Peyer's patch (tissue), 4 donors: ENCODE data around the gene PPRC1. TPM values are rescaled to one million over a fixed set of nuclear protein-coding genes. Genes with fewer than 3 reads are reported as not detected.

Experiments used
- DNase-seq, 3 donors: peaks; one replicate each; pipeline ENCODE4 v3.0.0-alpha.2; 2017 to 2019
- H3K27ac ChIP-seq, 4 donors: fragments of 200-600 bp; sonication (generic); one replicate each; pipeline ENCODE4 v1.5.1; 2016 to 2019
- H3K27me3 ChIP-seq, 2 donors: fragments of 200-600 bp; sonication (generic); one replicate each; pipeline ENCODE4 v1.5.1; 2019
- H3K36me3 ChIP-seq, 3 donors: fragments of 200-600 bp; sonication (generic); one replicate each; pipeline ENCODE4 v1.5.1; 2016 to 2019
- H3K4me1 ChIP-seq, 4 donors: fragments of 200-600 bp; sonication (generic); one replicate each; pipeline ENCODE4 v1.5.1; 2016 to 2019
- H3K4me3 ChIP-seq, 4 donors: fragments of 200-600 bp; sonication (generic); 1 replicate in 3 of 4; 2 replicates in 1 of 4; pipeline ENCODE4 v1.5.1; 2016 to 2019; ENCODE audit warnings: mild to moderate bottlenecking in 1 of 4
- H3K9me3 ChIP-seq, 4 donors: fragments of 200-600 bp; sonication (generic); one replicate each; pipeline ENCODE4 v1.5.1; 2016 to 2019; ENCODE audit warnings: mild to moderate bottlenecking in 1 of 4
- CTCF ChIP-seq, 6 experiments: fragments of 450-650 bp in 4 of 6; fragments of 200-600 bp in 2 of 6; sonication (generic) in 1 of 6; IDR thresholded peaks; one replicate each; pipeline ENCODE4 v1.5.1; 2017 to 2019; ENCODE audit warnings: antibody characterized with exemption in 6 of 6, mild to moderate bottlenecking in 3 of 6, moderate library complexity in 1 of 6
- POLR2A ChIP-seq, 2 donors: fragments of 450-650 bp; IDR thresholded peaks; one replicate each; pipeline ENCODE4 v1.5.1; 2017; ENCODE audit warnings: antibody characterized with exemption in 2 of 2, mild to moderate bottlenecking in 2 of 2, moderate library complexity in 2 of 2
- total RNA-seq, 4 donors: library from RNA; depleted of rRNA; stranded (reverse); fragments of >200 nt; gene quantifications; one replicate each; pipeline ENCODE4 v1.1.0, GENCODE V29; 2016

The PPRC1 gene
- total RNA-seq, 4 donors from 2014 or later = 8.6 to 71.0 (median 24.0) TPM

GRCh38 chr10:102111276-102111675 is 21.6 kb upstream of the PPRC1 start:
- H3K4me3 ChIP-seq = no peak overlapping the region
- no peak overlapping the region for H3K27ac ChIP-seq
- TF ChIP-seq POLR2A (IDR thresholded peaks at IDR 0.05) (no peak), CTCF (IDR thresholded peaks at IDR 0.05) (no peak)
- peaks cover 0 to 53% (median 0%) of the 10 kb centered on the region in 3 donors for H3K36me3 ChIP-seq
- no peaks in the 10 kb centered on the region for H3K27me3 ChIP-seq
- H3K4me1 ChIP-seq = peaks cover 0 to 41% (median 20%) of the 10 kb centered on the region in 4 donors
- no peaks in the 10 kb centered on the region for H3K9me3 ChIP-seq
- DNase-seq = no peak

GRCh38 chr10:102112210-102112817 is 20.5 kb upstream of the PPRC1 start:
- Histone ChIP-seq H3K4me3 (no peak overlapping the region), H3K9me3 (no peaks in the 10 kb centered on the region), H3K36me3 (peaks cover 0 to 45% (median 0%) of the 10 kb centered on the region in 3 donors), H3K27me3 (no peaks in the 10 kb centered on the region), H3K4me1 (peaks cover 0 to 51% (median 26%) of the 10 kb centered on the region in 4 donors), H3K27ac (no peak overlapping the region)
- DNase-seq = no peak
- TF ChIP-seq CTCF (IDR thresholded peaks at IDR 0.05) (no peak), POLR2A (IDR thresholded peaks at IDR 0.05) (no peak)

- Histone ChIP-seq H3K27ac (peak overlapping the region in 2 of 4 donors; percentile 79 to 97), H3K9me3 (no peaks in the 10 kb centered on the region), H3K4me1 (peaks cover 0 to 62% (median 35%) of the 10 kb centered on the region in 4 donors), H3K36me3 (peaks cover 0 to 34% (median 0%) of the 10 kb centered on the region in 3 donors), H3K4me3 (peak overlapping the region; percentile 54 to 87 (median 76)), H3K27me3 (no peaks in the 10 kb centered on the region)
- no peak for DNase-seq
- TF ChIP-seq POLR2A (IDR thresholded peaks at IDR 0.05) (no peak), CTCF (IDR thresholded peaks at IDR 0.05) (no peak)
Observed at GRCh38 chr10:102113261-102113955, 19.4 kb upstream of the PPRC1 start.

- no peaks in the 10 kb centered on the region for H3K27me3 ChIP-seq
- H3K4me1 ChIP-seq = peaks cover 0 to 70% (median 40%) of the 10 kb centered on the region in 4 donors
- peaks cover 0 to 26% (median 0%) of the 10 kb centered on the region in 3 donors for H3K36me3 ChIP-seq
- H3K27ac ChIP-seq = peak overlapping the region; percentile 79 to 98 (median 88)
- no peaks in the 10 kb centered on the region for H3K9me3 ChIP-seq
- TF ChIP-seq POLR2A (IDR thresholded peaks at IDR 0.05) = no peak
- no peak for TF ChIP-seq CTCF (IDR thresholded peaks at IDR 0.05)
- peak in 2 of 3 donors; percentile 50 to 65 for DNase-seq
- peak overlapping the region; percentile 54 to 87 (median 76) for H3K4me3 ChIP-seq
Observed at GRCh38 chr10:102113956-102114857, 18.6 kb upstream of the PPRC1 start.

- no peaks in the 10 kb centered on the region for H3K9me3 ChIP-seq
- peaks cover 0 to 73% (median 40%) of the 10 kb centered on the region in 4 donors for H3K4me1 ChIP-seq
- H3K27me3 ChIP-seq = no peaks in the 10 kb centered on the region
- TF ChIP-seq CTCF (IDR thresholded peaks at IDR 0.05) (no peak), POLR2A (IDR thresholded peaks at IDR 0.05) (peak; percentile 35 to 57)
- DNase-seq = peak; percentile 92 to 96 (median 96)
- peak overlapping the region; percentile 54 to 87 (median 76) for H3K4me3 ChIP-seq
- peak overlapping the region; percentile 79 to 98 (median 88) for H3K27ac ChIP-seq
- peaks cover 0 to 18% (median 0%) of the 10 kb centered on the region in 3 donors for H3K36me3 ChIP-seq
Observed at GRCh38 chr10:102114861-102115618, 17.8 kb upstream of the PPRC1 start.
